Measurements from ENCODE around the gene TLCD3A. TPM values are rescaled to one million over a fixed set of nuclear protein-coding genes. Genes with fewer than 3 reads are reported as not detected.

Gene TLCD3A
- 52.7 to 60.2 TPM (median 55.7 TPM) in 5 replicates for total RNA-seq (2022; extraction: Qiagen RNA extraction)

GRCh38 chr17:732067-732901 is at the start of gene TLCD3A:
TLCD3A (plus strand) TSS chr17:732596; CDS start chr17:732648, 52 bp downstream.

GRCh38 chr17:752002-752619 is 19.7 kb downstream of the TLCD3A start, which contains the start of gene GEMIN4:
GEMIN4 (minus strand) TSS chr17:752264; CDS start chr17:752142, 122 bp downstream.

GRCh38 chr17:781805-782731 is 49.7 kb downstream of the TLCD3A start, which contains the start of the genes GLOD4 and MRM3:
GLOD4 (minus strand) TSS chr17:782280; CDS start chr17:782255, 25 bp downstream.
MRM3 (plus strand) TSS chr17:782353; CDS start chr17:782379, 26 bp downstream.

Other genes with a start within 250 kb of the TLCD3A start
- gene VPS53, start 17.8 kb upstream of the TLCD3A start, total RNA-seq (2022; extraction: Qiagen RNA extraction), result 20.1 to 31.7 TPM (median 30.5 TPM) in 5 replicates
- 48.9 to 62.3 TPM (median 58.8 TPM) in 5 replicates for gene GEMIN4, start 19.7 kb downstream of the TLCD3A start, total RNA-seq (2022; extraction: Qiagen RNA extraction)
- 106 to 152 TPM (median 116 TPM) in 5 replicates for gene GLOD4, start 49.7 kb downstream of the TLCD3A start, total RNA-seq (2022; extraction: Qiagen RNA extraction)
- gene MRM3, start 49.8 kb downstream of the TLCD3A start, total RNA-seq (2022; extraction: Qiagen RNA extraction), result 38.6 to 44.4 TPM (median 41.3 TPM) in 5 replicates
- gene NXN, start 247.2 kb downstream of the TLCD3A start, total RNA-seq (2022; extraction: Qiagen RNA extraction), result 20.0 to 27.7 TPM (median 26.7 TPM) in 5 replicates